ENCODE measurements around the gene ABCC8.
A peak's percentile ranks its signal among the peaks of the same experiment; 100 is the strongest.

The ABCC8 gene

DNA sequence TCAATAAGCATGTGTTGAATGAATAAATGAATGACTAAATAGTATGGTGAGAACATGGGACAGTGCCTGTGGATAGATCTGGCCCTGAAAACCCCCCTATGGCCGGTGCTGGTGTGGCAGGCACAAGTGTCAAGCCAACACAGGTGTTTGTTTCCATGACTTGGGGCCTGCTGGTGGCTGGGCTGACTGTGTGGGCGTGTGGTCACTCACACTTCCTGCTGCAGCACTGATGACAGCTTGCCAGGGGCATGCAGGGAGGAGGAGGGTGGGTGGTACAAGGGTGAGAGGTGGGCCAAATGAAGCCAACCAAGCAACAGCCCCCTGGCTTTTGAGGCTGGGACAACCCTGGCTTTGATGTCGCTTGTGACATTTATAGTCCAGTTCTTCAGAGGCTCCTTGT lies 30.3 kb upstream of the ABCC8 start:
- no peak for ATAC-seq

DNA sequence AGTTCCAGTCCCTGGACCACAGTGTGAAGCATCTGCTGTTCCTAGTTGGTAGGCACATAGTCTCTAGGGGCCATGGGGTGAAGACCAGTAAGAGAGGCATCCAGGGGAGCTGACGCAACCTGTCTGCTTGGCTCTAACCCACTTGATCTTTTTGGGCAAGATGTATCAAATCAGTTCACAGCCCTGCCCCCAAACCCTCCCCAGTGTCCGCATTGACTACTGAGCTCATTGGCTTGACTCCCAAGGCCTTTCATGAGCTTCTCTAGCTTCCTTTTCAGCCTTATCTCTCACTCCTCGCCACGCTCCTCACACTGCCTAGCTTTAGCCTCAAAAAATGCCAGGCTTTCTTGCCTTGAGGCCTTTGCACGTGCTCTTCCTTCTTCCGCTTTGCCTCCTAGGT lies 29.7 kb upstream of the ABCC8 start:
- no peak for ATAC-seq
- TF ChIP-seq ISL1 (CRISPR knock-in tag; IDR thresholded peaks at IDR 0.05) (no peak), ZNF70 (CRISPR knock-in tag; IDR thresholded peaks at IDR 0.05) (no peak), RARB (CRISPR knock-in tag; IDR thresholded peaks at IDR 0.05) (no peak), BACH2 (CRISPR knock-in tag; IDR thresholded peaks at IDR 0.05; ENCODE audit: borderline replicate concordance) (no peak), ZNF565 (CRISPR knock-in tag; conservative IDR thresholded peaks at IDR 0.05; ENCODE audit: low read depth) (no peak), SNAI2 (CRISPR knock-in tag; IDR thresholded peaks at IDR 0.05) (no peak), GLIS3 (CRISPR knock-in tag; IDR thresholded peaks at IDR 0.05) (no peak), CSDC2 (CRISPR knock-in tag; IDR thresholded peaks at IDR 0.05) (no peak), TOX (CRISPR knock-in tag; IDR thresholded peaks at IDR 0.05; ENCODE audit: borderline replicate concordance) (no peak), TCF4 (CRISPR knock-in tag; IDR thresholded peaks at IDR 0.05; ENCODE audit: borderline replicate concordance) (no peak), ESRRG (CRISPR knock-in tag; IDR thresholded peaks at IDR 0.05) (no peak), ZFP3 (CRISPR knock-in tag; IDR thresholded peaks at IDR 0.05) (no peak), ZC3H10 (CRISPR knock-in tag; IDR thresholded peaks at IDR 0.05) (no peak), ZNF8 (CRISPR knock-in tag; IDR thresholded peaks at IDR 0.05) (no peak)
- TF ChIP-seq, protein P1, sequence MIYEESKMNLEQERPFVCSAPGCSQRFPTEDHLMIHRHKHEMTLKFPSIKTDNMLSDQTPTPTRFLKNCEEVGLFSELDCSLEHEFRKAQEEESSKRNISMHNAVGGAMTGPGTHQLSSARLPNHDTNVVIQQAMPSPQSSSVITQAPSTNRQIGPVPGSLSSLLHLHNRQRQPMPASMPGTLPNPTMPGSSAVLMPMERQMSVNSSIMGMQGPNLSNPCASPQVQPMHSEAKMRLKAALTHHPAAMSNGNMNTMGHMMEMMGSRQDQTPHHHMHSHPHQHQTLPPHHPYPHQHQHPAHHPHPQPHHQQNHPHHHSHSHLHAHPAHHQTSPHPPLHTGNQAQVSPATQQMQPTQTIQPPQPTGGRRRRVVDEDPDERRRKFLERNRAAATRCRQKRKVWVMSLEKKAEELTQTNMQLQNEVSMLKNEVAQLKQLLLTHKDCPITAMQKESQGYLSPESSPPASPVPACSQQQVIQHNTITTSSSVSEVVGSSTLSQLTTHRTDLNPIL (CRISPR knock-in tag; IDR thresholded peaks at IDR 0.05; ENCODE audit: low read depth): no peak
- TF ChIP-seq, protein P2, sequence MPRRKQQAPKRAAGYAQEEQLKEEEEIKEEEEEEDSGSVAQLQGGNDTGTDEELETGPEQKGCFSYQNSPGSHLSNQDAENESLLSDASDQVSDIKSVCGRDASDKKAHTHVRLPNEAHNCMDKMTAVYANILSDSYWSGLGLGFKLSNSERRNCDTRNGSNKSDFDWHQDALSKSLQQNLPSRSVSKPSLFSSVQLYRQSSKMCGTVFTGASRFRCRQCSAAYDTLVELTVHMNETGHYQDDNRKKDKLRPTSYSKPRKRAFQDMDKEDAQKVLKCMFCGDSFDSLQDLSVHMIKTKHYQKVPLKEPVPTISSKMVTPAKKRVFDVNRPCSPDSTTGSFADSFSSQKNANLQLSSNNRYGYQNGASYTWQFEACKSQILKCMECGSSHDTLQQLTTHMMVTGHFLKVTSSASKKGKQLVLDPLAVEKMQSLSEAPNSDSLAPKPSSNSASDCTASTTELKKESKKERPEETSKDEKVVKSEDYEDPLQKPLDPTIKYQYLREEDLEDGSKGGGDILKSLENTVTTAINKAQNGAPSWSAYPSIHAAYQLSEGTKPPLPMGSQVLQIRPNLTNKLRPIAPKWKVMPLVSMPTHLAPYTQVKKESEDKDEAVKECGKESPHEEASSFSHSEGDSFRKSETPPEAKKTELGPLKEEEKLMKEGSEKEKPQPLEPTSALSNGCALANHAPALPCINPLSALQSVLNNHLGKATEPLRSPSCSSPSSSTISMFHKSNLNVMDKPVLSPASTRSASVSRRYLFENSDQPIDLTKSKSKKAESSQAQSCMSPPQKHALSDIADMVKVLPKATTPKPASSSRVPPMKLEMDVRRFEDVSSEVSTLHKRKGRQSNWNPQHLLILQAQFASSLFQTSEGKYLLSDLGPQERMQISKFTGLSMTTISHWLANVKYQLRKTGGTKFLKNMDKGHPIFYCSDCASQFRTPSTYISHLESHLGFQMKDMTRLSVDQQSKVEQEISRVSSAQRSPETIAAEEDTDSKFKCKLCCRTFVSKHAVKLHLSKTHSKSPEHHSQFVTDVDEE (CRISPR knock-in tag; IDR thresholded peaks at IDR 0.05): no peak
- TF ChIP-seq, protein P3, sequence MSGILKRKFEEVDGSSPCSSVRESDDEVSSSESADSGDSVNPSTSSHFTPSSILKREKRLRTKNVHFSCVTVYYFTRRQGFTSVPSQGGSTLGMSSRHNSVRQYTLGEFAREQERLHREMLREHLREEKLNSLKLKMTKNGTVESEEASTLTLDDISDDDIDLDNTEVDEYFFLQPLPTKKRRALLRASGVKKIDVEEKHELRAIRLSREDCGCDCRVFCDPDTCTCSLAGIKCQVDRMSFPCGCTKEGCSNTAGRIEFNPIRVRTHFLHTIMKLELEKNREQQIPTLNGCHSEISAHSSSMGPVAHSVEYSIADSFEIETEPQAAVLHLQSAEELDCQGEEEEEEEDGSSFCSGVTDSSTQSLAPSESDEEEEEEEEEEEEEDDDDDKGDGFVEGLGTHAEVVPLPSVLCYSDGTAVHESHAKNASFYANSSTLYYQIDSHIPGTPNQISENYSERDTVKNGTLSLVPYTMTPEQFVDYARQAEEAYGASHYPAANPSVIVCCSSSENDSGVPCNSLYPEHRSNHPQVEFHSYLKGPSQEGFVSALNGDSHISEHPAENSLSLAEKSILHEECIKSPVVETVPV (CRISPR knock-in tag; IDR thresholded peaks at IDR 0.05): no peak

More for the DNA sequence above, 30.3 kb upstream of the ABCC8 start:
- TF ChIP-seq ARNTL (CRISPR knock-in tag; IDR thresholded peaks at IDR 0.05; ENCODE audit: borderline replicate concordance, low read depth): no peak

DNA sequence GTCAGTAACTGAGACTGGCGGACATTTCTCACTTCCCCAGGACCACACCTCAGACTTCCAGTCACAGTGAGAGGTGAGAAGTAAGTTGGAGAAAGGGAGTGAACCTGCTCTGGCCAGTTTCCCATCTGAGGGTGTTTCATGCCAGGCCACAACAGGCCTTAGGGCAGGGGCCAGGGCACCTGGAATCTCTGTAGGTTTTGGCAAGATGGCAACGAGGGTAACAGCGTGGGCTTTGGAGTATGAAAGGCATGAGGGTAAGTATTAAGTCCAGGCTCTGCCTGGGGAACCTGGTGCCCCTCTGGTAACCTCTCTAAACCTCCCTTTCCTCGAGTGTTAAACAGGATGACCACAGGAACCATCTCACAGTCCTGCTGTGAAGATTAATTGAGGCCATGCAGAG lies 28.5 kb upstream of the ABCC8 start:
- no peak for TF ChIP-seq ZFP3 (CRISPR knock-in tag; IDR thresholded peaks at IDR 0.05)
- TF ChIP-seq CSDC2 (CRISPR knock-in tag; IDR thresholded peaks at IDR 0.05): no peak
- TF ChIP-seq ARNTL (CRISPR knock-in tag; IDR thresholded peaks at IDR 0.05; ENCODE audit: borderline replicate concordance, low read depth): no peak
- TF ChIP-seq, protein P1 (CRISPR knock-in tag; IDR thresholded peaks at IDR 0.05; ENCODE audit: low read depth): no peak
- no peak for TF ChIP-seq RARB (CRISPR knock-in tag; IDR thresholded peaks at IDR 0.05)
- ATAC-seq: no peak

DNA sequence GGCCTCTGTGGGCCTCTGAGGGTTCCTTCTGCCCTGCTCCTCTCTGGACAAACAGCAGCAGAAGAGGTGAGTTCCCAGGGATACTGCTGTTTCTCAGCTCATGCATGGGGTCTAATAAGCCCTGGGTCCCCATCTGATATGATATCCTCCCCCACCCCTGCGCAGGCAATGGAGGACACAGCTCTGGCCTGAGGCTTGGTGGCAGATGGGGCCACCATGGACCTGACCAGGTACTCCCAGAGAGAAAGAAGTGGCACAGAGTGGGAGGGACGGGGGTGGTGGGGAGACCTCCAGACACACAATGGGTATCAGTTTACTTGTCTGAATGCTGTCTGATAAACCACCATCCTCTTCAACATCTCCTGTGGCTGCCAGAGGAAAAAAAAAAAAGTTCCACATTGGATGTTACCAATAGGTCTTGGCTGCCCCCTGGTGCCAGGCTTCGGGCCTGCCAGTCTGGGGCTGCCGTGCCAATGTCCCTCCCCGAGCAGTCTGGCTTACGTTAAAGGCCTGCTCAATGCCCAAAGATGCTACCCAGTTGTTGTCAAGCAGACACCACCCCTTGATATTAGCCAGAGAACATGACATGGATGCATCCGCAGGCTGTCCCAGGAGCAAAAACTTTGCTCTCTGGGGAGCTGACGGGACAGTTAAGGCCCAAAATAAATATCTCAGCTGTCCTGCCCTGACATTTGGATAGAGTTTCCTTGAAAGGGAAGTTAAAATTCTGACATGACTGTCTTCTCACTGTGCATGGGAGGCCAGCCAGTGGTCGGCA lies 27.9 kb upstream of the ABCC8 start:
- peak; percentile 88 for ATAC-seq
- TF ChIP-seq, protein P1 (CRISPR knock-in tag; IDR thresholded peaks at IDR 0.05; ENCODE audit: low read depth): no peak
- TF ChIP-seq, protein P2 (CRISPR knock-in tag; IDR thresholded peaks at IDR 0.05): peak; percentile 40; the same call in 1 of the 2 replicates

Measured in SK-N-SH treated with all-trans-retinoic acid at 6 μM for 48 hours (cell line).